ENCODE results near the gene GTF3C2.
"Not testable (repeated sequence)": the region's sequence is repeated elsewhere in the genome, so short reads cannot be mapped to it uniquely, and the experiment has no call there.

GTF3C2 gene

GRCh38 chr2:27319839-27320238 is 36.7 kb downstream of the GTF3C2 start:
- DNase-seq, result not testable (repeated sequence)

- DNase-seq, result peak; percentile 44 to 51 (median 46)
These were observed 39.7 kb downstream of the GTF3C2 start for GRCh38 chr2:27316655-27317412.

- no peak for DNase-seq
These were observed 41.4 kb downstream of the GTF3C2 start for GRCh38 chr2:27315122-27315521.

GRCh38 chr2:27314709-27315108 is 41.9 kb downstream of the GTF3C2 start:
- no peak for DNase-seq

- DNase-seq, result no peak
These were observed 42.5 kb downstream of the GTF3C2 start for GRCh38 chr2:27313882-27314645.

- no peak for DNase-seq
These were observed 44.4 kb downstream of the GTF3C2 start for GRCh38 chr2:27312152-27312551.

GRCh38 chr2:27309651-27310050 is 46.9 kb downstream of the GTF3C2 start:
- DNase-seq, result no peak

GRCh38 chr2:27308359-27308881 is 48.1 kb downstream of the GTF3C2 start, which contains the start of gene UCN:
Gene UCN, minus strand, starts transcription at chr2:27308445. Its CDS starts 550 bp downstream, at chr2:27307895.
- DNase-seq, result no peak

- DNase-seq, result no peak
These were observed 48.8 kb downstream of the GTF3C2 start for GRCh38 chr2:27307545-27308358.

GRCh38 chr2:27307287-27307544 is 49.3 kb downstream of the GTF3C2 start:
- no peak for DNase-seq

GRCh38 chr2:27306573-27307286 is 49.8 kb downstream of the GTF3C2 start:
- DNase-seq, result peak in 1 of 3 donors; percentile 48

GRCh38 chr2:27306136-27306535 is 50.4 kb downstream of the GTF3C2 start:
- DNase-seq, result no peak

GRCh38 chr2:27305516-27305915 is 51.0 kb downstream of the GTF3C2 start:
- no peak for DNase-seq

GRCh38 chr2:27304488-27305240 is 51.9 kb downstream of the GTF3C2 start:
- no peak for DNase-seq

GRCh38 chr2:27303093-27304025 is 53.2 kb downstream of the GTF3C2 start:
- DNase-seq, result peak; percentile 86 to 91 (median 91)

- not testable (repeated sequence) for DNase-seq
These were observed 56.0 kb downstream of the GTF3C2 start for GRCh38 chr2:27300606-27301005.

- DNase-seq, result no peak
These were observed 58.0 kb downstream of the GTF3C2 start for GRCh38 chr2:27298391-27299080.

GRCh38 chr2:27297195-27297594 is 59.4 kb downstream of the GTF3C2 start:
- no peak for DNase-seq

GRCh38 chr2:27296481-27296880 is 60.1 kb downstream of the GTF3C2 start:
- peak; percentile 41 to 66 (median 51) for DNase-seq

- DNase-seq, result no peak
These were observed 61.6 kb downstream of the GTF3C2 start for GRCh38 chr2:27294928-27295327.

Data from suppressor macrophage treated with lipopolysaccharide for 1 hour (primary cell).